Measurements from ENCODE around the gene EXOC5. TPM values are rescaled to one million over a fixed set of nuclear protein-coding genes. Genes with fewer than 3 reads are reported as not detected.

The EXOC5 gene
- total and polyA plus RNA-seq, 10 donors: 8.8 to 77.2 (median 55.7) TPM

DNA sequence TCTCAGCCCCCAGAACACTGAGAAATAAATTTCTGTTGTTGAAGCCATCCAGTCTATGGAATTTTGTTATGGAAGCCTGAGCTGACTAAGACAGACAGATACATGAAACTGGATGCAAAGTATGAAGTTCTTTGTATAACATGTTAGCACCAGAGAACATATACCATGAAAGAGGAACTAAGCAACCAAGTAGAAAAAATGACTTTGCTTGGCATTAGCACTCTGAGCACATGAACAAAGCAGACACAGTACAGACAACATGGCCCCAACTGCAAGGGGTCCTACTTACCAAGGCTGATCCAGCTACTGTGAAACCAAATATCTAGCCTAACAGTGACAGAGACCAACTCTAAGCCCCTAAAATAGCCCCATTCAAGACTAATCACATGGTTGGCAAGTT lies 13.8 kb downstream of the EXOC5 start:
- no peak for DNase-seq
- H3K4me1 ChIP-seq: peaks cover 0 to 49% (median 11%) of the 10 kb centered on the region in 6 donors
- peaks cover 0 to 7% (median 5%) of the 10 kb centered on the region in 8 donors for H3K9me3 ChIP-seq
- H3K27ac ChIP-seq: no peak overlapping the region
- H3K4me3 ChIP-seq: no peak overlapping the region
- intact Hi-C loops (cut with DNase I; ENCODE audit: low total_unique reads): no loop called here
- peaks cover 0 to 17% (median 0%) of the 10 kb centered on the region in 6 donors for H3K36me3 ChIP-seq
- TF ChIP-seq POLR2A (IDR thresholded peaks at IDR 0.05) (no peak), POLR2AphosphoS5 (IDR thresholded peaks at IDR 0.05) (no peak)
- TF ChIP-seq, protein P1, sequence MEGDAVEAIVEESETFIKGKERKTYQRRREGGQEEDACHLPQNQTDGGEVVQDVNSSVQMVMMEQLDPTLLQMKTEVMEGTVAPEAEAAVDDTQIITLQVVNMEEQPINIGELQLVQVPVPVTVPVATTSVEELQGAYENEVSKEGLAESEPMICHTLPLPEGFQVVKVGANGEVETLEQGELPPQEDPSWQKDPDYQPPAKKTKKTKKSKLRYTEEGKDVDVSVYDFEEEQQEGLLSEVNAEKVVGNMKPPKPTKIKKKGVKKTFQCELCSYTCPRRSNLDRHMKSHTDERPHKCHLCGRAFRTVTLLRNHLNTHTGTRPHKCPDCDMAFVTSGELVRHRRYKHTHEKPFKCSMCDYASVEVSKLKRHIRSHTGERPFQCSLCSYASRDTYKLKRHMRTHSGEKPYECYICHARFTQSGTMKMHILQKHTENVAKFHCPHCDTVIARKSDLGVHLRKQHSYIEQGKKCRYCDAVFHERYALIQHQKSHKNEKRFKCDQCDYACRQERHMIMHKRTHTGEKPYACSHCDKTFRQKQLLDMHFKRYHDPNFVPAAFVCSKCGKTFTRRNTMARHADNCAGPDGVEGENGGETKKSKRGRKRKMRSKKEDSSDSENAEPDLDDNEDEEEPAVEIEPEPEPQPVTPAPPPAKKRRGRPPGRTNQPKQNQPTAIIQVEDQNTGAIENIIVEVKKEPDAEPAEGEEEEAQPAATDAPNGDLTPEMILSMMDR (IDR thresholded peaks at IDR 0.05 in 8 of 11, conservative IDR thresholded peaks at IDR 0.05 in 3 of 11): no peak
- H3K27me3 ChIP-seq (replicated peaks in 1 of 7): no peaks in the 10 kb centered on the region

DNA sequence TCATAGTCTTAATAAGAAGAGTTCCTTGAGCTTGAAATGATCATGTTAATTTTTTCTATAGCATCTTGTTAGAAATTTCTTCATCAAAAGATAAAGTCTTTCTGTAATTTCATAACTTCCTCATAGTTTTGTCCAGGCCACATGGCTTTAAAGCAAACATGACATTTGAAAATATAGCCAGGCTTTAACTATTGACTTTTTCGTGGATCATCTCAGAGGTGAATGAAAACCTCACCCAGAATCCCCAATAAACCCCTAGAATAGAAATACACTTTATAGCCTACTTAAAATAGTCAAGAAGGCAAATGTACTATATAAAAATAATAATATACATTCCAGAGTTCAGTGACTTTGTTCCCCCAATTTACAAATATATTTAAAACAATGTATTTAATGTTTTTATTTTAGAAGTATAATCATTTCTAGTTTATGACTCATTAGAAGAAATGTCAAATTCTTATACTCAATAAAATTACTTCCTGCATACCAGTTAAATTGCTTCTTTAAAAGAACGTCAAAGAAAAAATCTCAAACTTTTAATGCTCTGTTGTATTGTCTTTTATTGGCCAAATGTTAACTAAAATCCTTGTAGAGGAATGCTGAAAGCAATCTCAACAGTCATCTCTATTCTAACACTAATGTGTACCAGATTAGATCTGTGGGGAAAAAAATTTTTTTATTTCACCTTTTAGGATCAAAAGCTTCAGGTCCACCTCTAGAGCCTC lies 21.6 kb downstream of the EXOC5 start:
- TF ChIP-seq, protein P1 (IDR thresholded peaks at IDR 0.05 in 8 of 11, conservative IDR thresholded peaks at IDR 0.05 in 3 of 11): no peak
- TF ChIP-seq POLR2AphosphoS5 (IDR thresholded peaks at IDR 0.05) (no peak), POLR2A (IDR thresholded peaks at IDR 0.05) (no peak)
- Histone ChIP-seq H3K27ac (no peak overlapping the region), H3K4me3 (no peak overlapping the region), H3K27me3 (replicated peaks in 1 of 7) (no peaks in the 10 kb centered on the region), H3K9me3 (no peaks in the 10 kb centered on the region), H3K4me1 (peaks cover 0 to 26% (median 6%) of the 10 kb centered on the region in 6 donors), H3K36me3 (peaks cover 0 to 54% (median 1%) of the 10 kb centered on the region in 6 donors)
- intact Hi-C loops (cut with DNase I; ENCODE audit: low total_unique reads): no loop called here
- WGBS, 5 donors: 64 to 75% (median 67%) methylated on average over 2 of the region's 2 CpGs
- DNase-seq: no peak

DNA sequence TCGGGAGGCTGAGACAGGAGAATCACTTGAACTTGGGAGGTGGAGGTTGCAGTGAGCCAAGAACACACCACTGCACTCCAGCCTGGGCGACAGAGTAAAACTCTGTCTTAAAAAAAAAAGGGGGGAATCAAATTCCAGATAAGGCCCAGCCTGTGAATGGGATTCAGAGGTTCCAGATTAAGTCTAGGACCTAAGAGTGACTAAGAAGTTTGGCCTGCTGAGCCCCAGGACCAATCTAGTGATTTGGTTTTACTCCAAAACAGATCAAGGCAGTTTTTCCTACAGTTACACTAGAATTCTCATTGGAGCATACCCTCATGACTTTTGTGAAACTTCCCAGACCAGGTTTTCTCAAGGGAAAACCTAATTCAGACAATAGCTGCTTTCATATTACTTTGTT lies 22.8 kb downstream of the EXOC5 start:
- no peak overlapping the region for H3K4me3 ChIP-seq
- DNase-seq: no peak
- H3K9me3 ChIP-seq: no peaks in the 10 kb centered on the region
- H3K27ac ChIP-seq: no peak overlapping the region
- intact Hi-C loops (cut with DNase I; ENCODE audit: low total_unique reads): no loop called here
- no peak for TF ChIP-seq POLR2A (IDR thresholded peaks at IDR 0.05)
- TF ChIP-seq, protein P1 (IDR thresholded peaks at IDR 0.05 in 8 of 11, conservative IDR thresholded peaks at IDR 0.05 in 3 of 11): no peak
- TF ChIP-seq POLR2AphosphoS5 (IDR thresholded peaks at IDR 0.05): no peak
- H3K27me3 ChIP-seq (replicated peaks in 1 of 7): no peaks in the 10 kb centered on the region
- WGBS, 5 donors: 91 to 96% (median 95%) methylated on average over 2 of the region's 2 CpGs
- H3K36me3 ChIP-seq: peaks cover 0 to 65% (median 1%) of the 10 kb centered on the region in 6 donors
- peaks cover 0 to 15% (median 1%) of the 10 kb centered on the region in 6 donors for H3K4me1 ChIP-seq

DNA sequence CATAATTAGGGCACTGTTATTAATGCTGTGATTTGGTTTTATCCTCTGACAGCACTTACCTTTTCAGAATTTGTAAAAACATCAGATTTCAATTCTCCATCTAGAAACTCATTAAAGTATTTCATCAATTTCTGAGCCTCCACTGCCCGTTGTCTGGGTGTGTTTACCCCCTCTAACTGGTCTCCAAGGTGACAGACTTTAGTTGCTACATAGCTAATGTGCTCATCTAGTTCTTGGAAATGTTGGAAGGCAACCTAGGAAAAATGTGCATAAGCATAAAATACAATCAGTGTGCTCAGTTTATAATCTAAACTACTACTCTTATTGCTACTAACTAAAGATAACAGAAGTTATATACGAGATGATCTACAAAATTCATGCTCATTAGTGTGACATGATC lies 24.6 kb downstream of the EXOC5 start:
- no peaks in the 10 kb centered on the region for H3K27me3 ChIP-seq (replicated peaks in 1 of 7)
- no peak for DNase-seq
- H3K4me3 ChIP-seq: no peak overlapping the region
- WGBS, 5 donors: 75 to 90% (median 77%) methylated on average over 2 of the region's 2 CpGs
- no peaks in the 10 kb centered on the region for H3K9me3 ChIP-seq
- no peak overlapping the region for H3K27ac ChIP-seq
- peaks cover 0 to 83% (median 2%) of the 10 kb centered on the region in 6 donors for H3K36me3 ChIP-seq
- no peak for TF ChIP-seq POLR2AphosphoS5 (IDR thresholded peaks at IDR 0.05)
- no peak for TF ChIP-seq POLR2A (IDR thresholded peaks at IDR 0.05)
- TF ChIP-seq, protein P1 (IDR thresholded peaks at IDR 0.05 in 8 of 11, conservative IDR thresholded peaks at IDR 0.05 in 3 of 11): no peak
- peaks cover 0 to 10% (median 0%) of the 10 kb centered on the region in 6 donors for H3K4me1 ChIP-seq
- intact Hi-C loops (cut with DNase I; ENCODE audit: low total_unique reads): no loop called here
